Natural killer cell (primary cell): ENCODE data around the gene ZIM2. TPM values are rescaled to one million over a fixed set of nuclear protein-coding genes. Genes with fewer than 3 reads are reported as not detected.

Experiments
- ATAC-seq, 3 donors: fragments of 150-1000 bp in 2 of 3; fragments of 200-7000 bp in 1 of 3; cut with Tn5 transposase; 1 replicate in 1 of 3; 2 replicates in 2 of 3; pipeline ENCODE4 v1.10.0; 2021; ENCODE audit warnings: mild to moderate bottlenecking in 2 of 3, moderate library complexity in 2 of 3
- DNase-seq, 2 donors: peaks; one replicate each; pipeline versions ENCODE4 v3.0.0 to v3.0.0-alpha.2; 2013 to 2021; ENCODE audit warnings: mixed read lengths in 1 of 2
- H3K27ac ChIP-seq: one replicate; pipeline ENCODE4 v1.5.1; 2013; ENCODE audit warnings: mild to moderate bottlenecking, low read length
- H3K27me3 ChIP-seq: one replicate; pipeline ENCODE4 v1.6.1; 2013; ENCODE audit warnings: low read length; ENCODE audit not compliant: control insufficient read depth, insufficient read depth
- H3K36me3 ChIP-seq: one replicate; pipeline ENCODE4 v1.6.1; 2013; ENCODE audit warnings: low read length; ENCODE audit not compliant: control insufficient read depth, insufficient read depth
- H3K4me1 ChIP-seq: one replicate; pipeline ENCODE4 v1.6.1; 2013; ENCODE audit warnings: low read length; ENCODE audit not compliant: control insufficient read depth, insufficient read depth
- H3K4me3 ChIP-seq: one replicate; pipeline ENCODE4 v1.5.1; 2013; ENCODE audit warnings: low read length
- H3K9me3 ChIP-seq: one replicate; pipeline ENCODE4 v1.6.1; 2013; ENCODE audit warnings: low read length; ENCODE audit not compliant: control insufficient read depth, insufficient read depth
- H3K27ac Mint-ChIP-seq, 2 donors: one replicate each; pipeline ENCODE4 v1.8.0; 2022; ENCODE audit warnings: mild to moderate bottlenecking in 2 of 2, mixed read lengths in 2 of 2, moderate library complexity in 1 of 2
- H3K27me3 Mint-ChIP-seq, 2 donors: one replicate each; pipeline ENCODE4 v1.8.0; 2022; ENCODE audit warnings: low read depth in 2 of 2, mixed read lengths in 2 of 2
- H3K36me3 Mint-ChIP-seq: one replicate; pipeline ENCODE4 v1.8.0; 2022; ENCODE audit warnings: mixed read lengths
- H3K4me1 Mint-ChIP-seq, 2 donors: one replicate each; pipeline ENCODE4 v1.8.0; 2022; ENCODE audit warnings: mixed read lengths in 2 of 2
- H3K4me3 Mint-ChIP-seq: one replicate; pipeline ENCODE4 v1.8.0; 2022; ENCODE audit warnings: mild to moderate bottlenecking, moderate library complexity, mixed read lengths
- H3K9me3 Mint-ChIP-seq, 2 donors: one replicate each; pipeline ENCODE4 v1.8.0; 2022; ENCODE audit warnings: mixed read lengths in 2 of 2
- WGBS: methylation state at CpG from one replicate; pipeline ENCODE4 v1.1.7; 2013; ENCODE audit warnings: missing lambda C conversion rate; ENCODE audit not compliant: insufficient coverage; 5-methylcytosine and 5-hydroxymethylcytosine counted together
- intact Hi-C: fragments of 100-400 bp; cut with micrococcal nuclease; formaldehyde crosslinking; loops from one replicate; pipeline ENCODE4 v1.14.2; 2022
- total RNA-seq, 4 donors: library from RNA; stranded (reverse); fragments of 120-200 nt in 1 of 4; gene quantifications; one replicate each; pipeline versions ENCODE4 v1.2.3 to v1.2.4, GENCODE V29; 2013 to 2022
- TF ChIP-seq, protein P1 (sequence below): fragments of 200-600 bp; IDR thresholded peaks from one replicate; pipeline ENCODE4 v1.8.0; 2022; ENCODE audit warnings: antibody characterized with exemption

Gene ZIM2
- total RNA-seq, result not detected
- not detected for total RNA-seq (2013)

DNA sequence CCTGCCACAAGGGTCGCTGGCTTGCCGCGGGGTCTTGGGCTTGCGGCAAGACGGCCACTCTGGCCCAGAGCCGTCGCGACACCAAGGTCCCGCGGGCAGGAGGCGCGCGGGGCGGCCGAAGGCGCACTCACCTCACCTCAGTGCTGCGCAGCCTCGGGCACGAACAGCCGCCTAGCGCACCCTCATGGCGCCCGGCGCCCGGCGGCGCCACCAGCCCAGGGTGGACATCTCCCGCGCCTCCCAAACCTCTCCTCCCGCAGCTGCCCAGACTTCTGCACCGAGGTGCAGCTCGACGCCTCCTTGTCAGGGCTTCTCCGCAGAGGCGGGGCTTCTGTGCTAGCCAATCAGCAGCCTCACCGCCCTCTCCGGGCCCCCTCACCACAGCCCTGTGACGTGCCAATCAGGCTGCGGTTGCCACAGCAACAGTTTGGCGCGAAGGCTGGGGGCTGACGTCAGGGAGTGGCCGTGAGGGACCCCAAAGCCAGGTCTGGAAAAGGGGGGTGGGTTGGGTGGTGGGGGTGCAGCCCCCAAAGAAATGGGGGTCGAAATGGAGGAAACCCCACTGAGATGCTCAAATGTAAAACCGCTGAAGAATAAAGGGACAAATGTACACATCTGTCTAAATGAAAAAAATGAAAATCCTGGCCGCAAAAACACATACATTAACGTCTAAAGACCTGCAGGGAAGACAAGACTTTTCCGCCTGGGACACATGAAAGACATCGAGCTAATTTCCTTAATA lies at the start of gene ZIM2, which contains the start of gene PEG3:
ZIM2 (minus strand) TSS at position 276 of the 742 bp plus-strand sequence. CDS start 16,449 bp downstream, outside the sequence.
PEG3 (minus strand) TSS at position 276 of the 742 bp plus-strand sequence. CDS start 16,071 bp downstream, outside the sequence.
- Mint-ChIP-seq H3K9me3 (peaks cover 8 to 11% of the 10 kb centered on the region in 2 donors), H3K36me3 (peaks cover 21% of the 10 kb centered on the region), H3K4me3 (peak within 1 kb of the TSS; percentile 21), H3K4me1 (peaks cover 3 to 9% of the 10 kb centered on the region in 2 donors), H3K27me3 (peaks cover 0 to 4% of the 10 kb centered on the region in 2 donors), H3K27ac (no peak within 1 kb of the TSS)
- H3K36me3 ChIP-seq, result no peaks in the 10 kb centered on the region
- 54% methylated on average over 49 of the region's 49 CpGs for WGBS
- DNase-seq (no peak), ATAC-seq (no peak)
- H3K9me3 ChIP-seq, result peaks cover 53% of the 10 kb centered on the region
- peaks cover 2% of the 10 kb centered on the region for H3K27me3 ChIP-seq
- peaks cover 10% of the 10 kb centered on the region for H3K4me1 ChIP-seq
- intact Hi-C loops, result no loop called here
- H3K27ac ChIP-seq, result no peak within 1 kb of the TSS
- TF ChIP-seq, protein P1, sequence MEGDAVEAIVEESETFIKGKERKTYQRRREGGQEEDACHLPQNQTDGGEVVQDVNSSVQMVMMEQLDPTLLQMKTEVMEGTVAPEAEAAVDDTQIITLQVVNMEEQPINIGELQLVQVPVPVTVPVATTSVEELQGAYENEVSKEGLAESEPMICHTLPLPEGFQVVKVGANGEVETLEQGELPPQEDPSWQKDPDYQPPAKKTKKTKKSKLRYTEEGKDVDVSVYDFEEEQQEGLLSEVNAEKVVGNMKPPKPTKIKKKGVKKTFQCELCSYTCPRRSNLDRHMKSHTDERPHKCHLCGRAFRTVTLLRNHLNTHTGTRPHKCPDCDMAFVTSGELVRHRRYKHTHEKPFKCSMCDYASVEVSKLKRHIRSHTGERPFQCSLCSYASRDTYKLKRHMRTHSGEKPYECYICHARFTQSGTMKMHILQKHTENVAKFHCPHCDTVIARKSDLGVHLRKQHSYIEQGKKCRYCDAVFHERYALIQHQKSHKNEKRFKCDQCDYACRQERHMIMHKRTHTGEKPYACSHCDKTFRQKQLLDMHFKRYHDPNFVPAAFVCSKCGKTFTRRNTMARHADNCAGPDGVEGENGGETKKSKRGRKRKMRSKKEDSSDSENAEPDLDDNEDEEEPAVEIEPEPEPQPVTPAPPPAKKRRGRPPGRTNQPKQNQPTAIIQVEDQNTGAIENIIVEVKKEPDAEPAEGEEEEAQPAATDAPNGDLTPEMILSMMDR, result no peak
- H3K4me3 ChIP-seq, result no peak within 1 kb of the TSS

DNA sequence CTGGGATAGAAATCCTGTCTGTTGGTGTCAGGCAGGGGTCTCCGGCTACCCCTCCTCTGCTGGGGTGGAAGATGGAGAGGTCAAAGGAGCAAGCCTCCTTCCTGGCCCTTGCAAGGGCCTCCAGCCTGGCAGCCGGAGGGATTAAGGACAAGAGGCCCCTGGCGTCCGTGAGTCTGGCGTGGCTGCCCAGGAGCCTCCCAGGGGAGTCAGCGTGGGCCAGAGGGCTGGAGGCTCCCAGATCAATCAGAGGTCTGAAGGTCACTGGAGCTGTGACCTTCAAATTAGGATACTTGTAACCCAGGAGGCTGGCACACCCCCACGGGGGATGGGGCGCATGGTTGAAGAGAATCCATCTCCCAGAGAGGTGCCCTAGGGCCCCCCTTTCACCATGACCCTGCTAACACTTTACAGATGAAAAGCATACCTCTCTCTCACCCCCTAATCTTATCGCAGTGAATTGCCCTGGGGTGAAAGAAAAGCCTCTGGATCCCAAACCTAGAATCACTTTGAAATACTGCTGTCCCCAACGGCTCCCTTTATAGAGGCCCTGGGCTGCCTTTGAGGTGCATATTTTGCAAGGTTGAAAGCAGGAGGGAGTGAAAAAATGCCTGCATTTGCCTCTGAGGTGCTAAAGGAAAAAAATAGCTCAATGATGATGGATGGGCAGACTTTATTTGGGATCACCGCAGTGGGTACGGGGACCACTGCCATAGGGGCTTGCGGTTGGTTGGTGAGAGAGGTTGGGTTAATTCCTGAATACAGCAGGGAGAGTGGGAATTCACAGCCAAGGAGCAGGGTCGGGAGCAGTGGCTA lies 44.9 kb upstream of the ZIM2 start:
- Mint-ChIP-seq H3K9me3 (peaks cover 17 to 21% of the 10 kb centered on the region in 2 donors), H3K4me3 (no peak overlapping the region), H3K4me1 (no peaks in the 10 kb centered on the region), H3K27ac (no peak overlapping the region), H3K36me3 (peaks cover 23% of the 10 kb centered on the region), H3K27me3 (no peaks in the 10 kb centered on the region)
- Histone ChIP-seq H3K27ac (no peak overlapping the region), H3K4me3 (no peak overlapping the region), H3K4me1 (no peaks in the 10 kb centered on the region), H3K36me3 (no peaks in the 10 kb centered on the region), H3K27me3 (no peaks in the 10 kb centered on the region), H3K9me3 (peaks cover 23% of the 10 kb centered on the region)
- 29% methylated on average over 14 of the region's 14 CpGs for WGBS
- intact Hi-C loops, result no loop called here
- ATAC-seq, result no peak
- DNase-seq, result no peak
- TF ChIP-seq, protein P1, result no peak

DNA sequence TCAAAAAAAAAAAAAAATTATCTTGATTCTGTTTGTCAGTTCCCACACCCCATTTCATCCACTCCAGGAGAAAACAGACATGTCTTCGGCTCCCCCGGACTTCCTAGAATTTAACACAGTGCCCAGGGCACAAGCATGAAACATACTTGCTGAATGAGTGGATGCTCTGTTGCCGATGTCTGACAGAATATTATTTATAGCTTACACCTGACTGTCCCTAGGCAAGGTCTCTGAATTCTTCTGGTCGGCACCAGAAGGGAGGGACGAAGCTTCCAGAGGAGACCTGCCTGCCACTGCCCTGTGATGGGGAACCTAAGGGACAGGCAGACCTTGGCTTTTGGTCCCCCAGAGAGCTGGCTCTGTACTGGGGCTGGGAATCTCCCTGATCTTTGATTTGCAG lies 43.9 kb upstream of the ZIM2 start:
- TF ChIP-seq, protein P1, result no peak
- Mint-ChIP-seq H3K9me3 (peaks cover 15 to 23% of the 10 kb centered on the region in 2 donors), H3K36me3 (peaks cover 20% of the 10 kb centered on the region), H3K4me3 (no peak overlapping the region), H3K27me3 (no peaks in the 10 kb centered on the region), H3K27ac (no peak overlapping the region), H3K4me1 (no peaks in the 10 kb centered on the region)
- H3K4me3 ChIP-seq, result no peak overlapping the region
- no peaks in the 10 kb centered on the region for H3K36me3 ChIP-seq
- no peaks in the 10 kb centered on the region for H3K4me1 ChIP-seq
- peaks cover 23% of the 10 kb centered on the region for H3K9me3 ChIP-seq
- ATAC-seq, result no peak
- no peaks in the 10 kb centered on the region for H3K27me3 ChIP-seq
- no peak overlapping the region for H3K27ac ChIP-seq
- no peak for DNase-seq
- intact Hi-C loops, result no loop called here
- 77% methylated on average over 5 of the region's 5 CpGs for WGBS
